ENCODE measurements around the gene NOL4L. TPM values are rescaled to one million over a fixed set of nuclear protein-coding genes. Genes with fewer than 3 reads are reported as not detected.

The NOL4L gene
- total and polyA plus RNA-seq, 10 donors: 3.4 to 45.4 (median 28.6) TPM

GRCh38 chr20:32558526-32558925 lies 26.6 kb downstream of the NOL4L start:
- WGBS, 5 donors: 92 to 96% (median 93%) methylated on average over 8 to 13 of the region's 13 CpGs
- Histone ChIP-seq H3K9me3 (no peaks in the 10 kb centered on the region), H3K36me3 (no peaks in the 10 kb centered on the region), H3K27me3 (replicated peaks in 1 of 7) (peaks cover 0 to 30% (median 0%) of the 10 kb centered on the region in 7 donors), H3K4me3 (no peak overlapping the region), H3K27ac (no peak overlapping the region), H3K4me1 (peaks cover 4 to 64% (median 37%) of the 10 kb centered on the region in 6 donors)
- DNase-seq: no peak
- intact Hi-C loops (cut with DNase I; ENCODE audit: low total_unique reads): no loop called here
- TF ChIP-seq POLR2AphosphoS5 (IDR thresholded peaks at IDR 0.05) (no peak), POLR2A (IDR thresholded peaks at IDR 0.05) (no peak)
- TF ChIP-seq, protein P1, sequence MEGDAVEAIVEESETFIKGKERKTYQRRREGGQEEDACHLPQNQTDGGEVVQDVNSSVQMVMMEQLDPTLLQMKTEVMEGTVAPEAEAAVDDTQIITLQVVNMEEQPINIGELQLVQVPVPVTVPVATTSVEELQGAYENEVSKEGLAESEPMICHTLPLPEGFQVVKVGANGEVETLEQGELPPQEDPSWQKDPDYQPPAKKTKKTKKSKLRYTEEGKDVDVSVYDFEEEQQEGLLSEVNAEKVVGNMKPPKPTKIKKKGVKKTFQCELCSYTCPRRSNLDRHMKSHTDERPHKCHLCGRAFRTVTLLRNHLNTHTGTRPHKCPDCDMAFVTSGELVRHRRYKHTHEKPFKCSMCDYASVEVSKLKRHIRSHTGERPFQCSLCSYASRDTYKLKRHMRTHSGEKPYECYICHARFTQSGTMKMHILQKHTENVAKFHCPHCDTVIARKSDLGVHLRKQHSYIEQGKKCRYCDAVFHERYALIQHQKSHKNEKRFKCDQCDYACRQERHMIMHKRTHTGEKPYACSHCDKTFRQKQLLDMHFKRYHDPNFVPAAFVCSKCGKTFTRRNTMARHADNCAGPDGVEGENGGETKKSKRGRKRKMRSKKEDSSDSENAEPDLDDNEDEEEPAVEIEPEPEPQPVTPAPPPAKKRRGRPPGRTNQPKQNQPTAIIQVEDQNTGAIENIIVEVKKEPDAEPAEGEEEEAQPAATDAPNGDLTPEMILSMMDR (IDR thresholded peaks at IDR 0.05 in 8 of 11, conservative IDR thresholded peaks at IDR 0.05 in 3 of 11): no peak

GRCh38 chr20:32557319-32557718 lies 27.8 kb downstream of the NOL4L start:
- peaks cover 0 to 30% (median 0%) of the 10 kb centered on the region in 7 donors for H3K27me3 ChIP-seq (replicated peaks in 1 of 7)
- no peak overlapping the region for H3K27ac ChIP-seq
- DNase-seq: no peak
- no peak overlapping the region for H3K4me3 ChIP-seq
- peaks cover 4 to 67% (median 34%) of the 10 kb centered on the region in 6 donors for H3K4me1 ChIP-seq
- 44 to 66% (median 58%) methylated on average over 5 of the region's 5 CpGs for WGBS, 5 donors
- H3K9me3 ChIP-seq: no peaks in the 10 kb centered on the region
- intact Hi-C loops (cut with DNase I; ENCODE audit: low total_unique reads): no loop called here
- TF ChIP-seq, protein P1 (IDR thresholded peaks at IDR 0.05 in 8 of 11, conservative IDR thresholded peaks at IDR 0.05 in 3 of 11): no peak
- TF ChIP-seq POLR2AphosphoS5 (IDR thresholded peaks at IDR 0.05) (no peak), POLR2A (IDR thresholded peaks at IDR 0.05) (no peak)
- no peaks in the 10 kb centered on the region for H3K36me3 ChIP-seq

GRCh38 chr20:32556312-32557184 lies 28.6 kb downstream of the NOL4L start:
- peak in 1 of 3 donors; percentile 14 for TF ChIP-seq POLR2AphosphoS5 (IDR thresholded peaks at IDR 0.05)
- TF ChIP-seq, protein P1 (IDR thresholded peaks at IDR 0.05 in 8 of 11, conservative IDR thresholded peaks at IDR 0.05 in 3 of 11): no peak

DNA sequence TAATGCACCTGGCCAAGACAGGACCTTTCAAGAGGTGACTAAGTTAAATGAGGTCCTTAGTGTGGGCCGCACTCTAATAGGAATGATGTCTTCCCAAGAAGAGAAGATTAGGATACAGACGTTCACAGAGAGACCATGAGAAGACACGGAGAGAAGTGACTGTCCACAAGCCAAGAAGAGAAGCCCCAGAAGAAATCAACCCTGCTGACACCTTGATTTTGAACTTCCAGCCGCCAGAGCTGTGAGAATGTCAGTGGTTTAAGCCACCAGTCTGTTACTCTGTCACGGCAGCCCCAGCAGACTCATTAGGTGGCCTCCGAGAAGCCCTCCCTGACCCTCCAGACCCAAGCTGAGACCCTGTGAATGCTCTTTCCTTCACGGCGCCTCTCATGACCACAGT lies 29.5 kb downstream of the NOL4L start:
- peaks cover 0 to 24% (median 0%) of the 10 kb centered on the region in 7 donors for H3K27me3 ChIP-seq (replicated peaks in 1 of 7)
- H3K4me3 ChIP-seq: no peak overlapping the region
- H3K36me3 ChIP-seq: no peaks in the 10 kb centered on the region
- no peaks in the 10 kb centered on the region for H3K9me3 ChIP-seq
- H3K27ac ChIP-seq: no peak overlapping the region
- intact Hi-C loops (cut with DNase I; ENCODE audit: low total_unique reads): no loop called here
- TF ChIP-seq, protein P1 (IDR thresholded peaks at IDR 0.05 in 8 of 11, conservative IDR thresholded peaks at IDR 0.05 in 3 of 11): no peak
- TF ChIP-seq POLR2AphosphoS5 (IDR thresholded peaks at IDR 0.05): no peak
- TF ChIP-seq POLR2A (IDR thresholded peaks at IDR 0.05): no peak
- peaks cover 3 to 50% (median 18%) of the 10 kb centered on the region in 6 donors for H3K4me1 ChIP-seq
- WGBS, 5 donors: 93 to 96% (median 95%) methylated on average over 8 of the region's 8 CpGs
- no peak for DNase-seq

More at GRCh38 chr20:32556312-32557184, 28.6 kb downstream of the NOL4L start:
- H3K4me1 ChIP-seq: peaks cover 3 to 60% (median 27%) of the 10 kb centered on the region in 6 donors
- peaks cover 0 to 30% (median 0%) of the 10 kb centered on the region in 7 donors for H3K27me3 ChIP-seq (replicated peaks in 1 of 7)
- no peak overlapping the region for H3K27ac ChIP-seq
- H3K4me3 ChIP-seq: no peak overlapping the region
- DNase-seq: no peak
- intact Hi-C loops (cut with DNase I; ENCODE audit: low total_unique reads): no loop called here
- no peaks in the 10 kb centered on the region for H3K36me3 ChIP-seq
- 79 to 90% (median 83%) methylated on average over 14 to 20 of the region's 20 CpGs for WGBS, 5 donors
- H3K9me3 ChIP-seq: no peaks in the 10 kb centered on the region
